ENCODE measurements around the gene CHST10. TPM values are rescaled to one million over a fixed set of nuclear protein-coding genes. Genes with fewer than 3 reads are reported as not detected.

Gene CHST10
- total and polyA plus RNA-seq, 8 donors, result 1.7 to 6.5 (median 3.8) TPM

DNA sequence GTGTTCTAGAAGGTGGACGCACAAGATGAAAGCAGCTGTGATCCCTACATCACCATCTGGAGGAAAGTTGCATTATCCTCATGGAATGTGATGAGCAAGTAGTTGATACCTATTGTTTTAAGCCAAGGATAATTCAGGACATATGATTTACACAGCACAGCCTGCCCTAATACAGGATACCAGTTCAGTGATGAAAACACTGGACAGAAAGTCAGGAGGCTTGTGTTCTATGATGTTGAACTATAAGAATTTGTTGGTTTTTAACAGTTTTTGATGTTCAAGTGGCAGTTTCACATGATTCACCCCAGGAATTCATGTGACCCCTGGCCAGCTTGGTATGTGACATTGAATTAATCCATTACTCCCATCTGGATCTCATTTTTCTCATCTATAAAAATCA, 6.2 kb upstream of the CHST10 start:
- DNase-seq (no peak), ATAC-seq (no peak), FAIRE-seq (no peak)
- 71 to 100% methylated on average over 1 of the region's 1 CpG for WGBS, 2 donors
- TF ChIP-seq, protein P1, sequence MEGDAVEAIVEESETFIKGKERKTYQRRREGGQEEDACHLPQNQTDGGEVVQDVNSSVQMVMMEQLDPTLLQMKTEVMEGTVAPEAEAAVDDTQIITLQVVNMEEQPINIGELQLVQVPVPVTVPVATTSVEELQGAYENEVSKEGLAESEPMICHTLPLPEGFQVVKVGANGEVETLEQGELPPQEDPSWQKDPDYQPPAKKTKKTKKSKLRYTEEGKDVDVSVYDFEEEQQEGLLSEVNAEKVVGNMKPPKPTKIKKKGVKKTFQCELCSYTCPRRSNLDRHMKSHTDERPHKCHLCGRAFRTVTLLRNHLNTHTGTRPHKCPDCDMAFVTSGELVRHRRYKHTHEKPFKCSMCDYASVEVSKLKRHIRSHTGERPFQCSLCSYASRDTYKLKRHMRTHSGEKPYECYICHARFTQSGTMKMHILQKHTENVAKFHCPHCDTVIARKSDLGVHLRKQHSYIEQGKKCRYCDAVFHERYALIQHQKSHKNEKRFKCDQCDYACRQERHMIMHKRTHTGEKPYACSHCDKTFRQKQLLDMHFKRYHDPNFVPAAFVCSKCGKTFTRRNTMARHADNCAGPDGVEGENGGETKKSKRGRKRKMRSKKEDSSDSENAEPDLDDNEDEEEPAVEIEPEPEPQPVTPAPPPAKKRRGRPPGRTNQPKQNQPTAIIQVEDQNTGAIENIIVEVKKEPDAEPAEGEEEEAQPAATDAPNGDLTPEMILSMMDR (IDR thresholded peaks at IDR 0.05), result no peak
- no peak overlapping the region for H3K27ac ChIP-seq
- no peaks in the 10 kb centered on the region for H3K36me3 ChIP-seq
- intact Hi-C loops (cut with DNase I), result no loop called here
- H3K4me1 ChIP-seq, result no peaks in the 10 kb centered on the region
- no peaks in the 10 kb centered on the region for H3K27me3 ChIP-seq
- no peak overlapping the region for H3K4me3 ChIP-seq
- no peaks in the 10 kb centered on the region for H3K9me3 ChIP-seq

DNA sequence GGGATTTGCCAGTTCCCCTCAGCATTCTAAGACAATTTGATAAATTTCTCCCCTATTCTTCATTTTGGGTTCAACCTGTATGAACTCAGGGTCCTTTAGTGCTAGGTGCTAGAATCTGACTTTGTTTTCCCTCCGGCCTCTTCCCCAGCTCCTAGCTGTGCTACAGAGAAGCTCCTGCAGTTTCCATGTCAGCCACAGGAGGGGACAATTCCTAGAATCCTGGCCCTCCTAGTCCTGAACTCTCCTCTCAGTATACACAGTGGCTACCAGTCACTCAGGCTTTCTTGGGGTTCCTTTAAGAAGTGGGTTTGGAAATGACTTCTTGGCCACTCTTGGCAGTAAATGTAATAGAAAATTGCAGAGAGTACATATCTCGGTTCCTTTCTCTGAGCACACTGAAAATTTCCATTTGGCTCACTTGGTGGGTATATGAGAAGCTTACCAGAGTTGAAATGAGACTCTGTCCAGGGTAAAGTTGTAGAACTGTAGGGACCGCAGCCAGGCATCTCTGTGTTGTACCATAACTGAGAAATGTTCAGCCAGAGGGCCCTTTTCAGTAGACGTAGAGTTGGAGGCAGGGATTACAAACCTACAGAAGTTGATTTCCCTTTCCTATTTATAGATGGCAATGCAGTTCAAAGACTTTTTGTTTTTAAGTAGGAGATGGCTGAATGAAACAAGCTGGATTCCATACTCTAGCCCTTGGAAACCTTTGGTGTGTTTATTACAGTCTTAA, 5.0 kb upstream of the CHST10 start:
- FAIRE-seq (no peak), DNase-seq (peak in 1 of 6 donors; percentile 31), ATAC-seq (peak; percentile 49 to 75 (median 72))
- Histone ChIP-seq H3K9me3 (no peaks in the 10 kb centered on the region), H3K27ac (no peak overlapping the region), H3K4me3 (no peak overlapping the region), H3K27me3 (no peaks in the 10 kb centered on the region), H3K4me1 (no peaks in the 10 kb centered on the region), H3K36me3 (no peaks in the 10 kb centered on the region)
- intact Hi-C loops (cut with DNase I), result no loop called here
- TF ChIP-seq, protein P1 (IDR thresholded peaks at IDR 0.05), result peak; percentile 14 to 40 (median 23)
- WGBS, 2 donors, result 83 to 87% methylated on average over 4 of the region's 4 CpGs

DNA sequence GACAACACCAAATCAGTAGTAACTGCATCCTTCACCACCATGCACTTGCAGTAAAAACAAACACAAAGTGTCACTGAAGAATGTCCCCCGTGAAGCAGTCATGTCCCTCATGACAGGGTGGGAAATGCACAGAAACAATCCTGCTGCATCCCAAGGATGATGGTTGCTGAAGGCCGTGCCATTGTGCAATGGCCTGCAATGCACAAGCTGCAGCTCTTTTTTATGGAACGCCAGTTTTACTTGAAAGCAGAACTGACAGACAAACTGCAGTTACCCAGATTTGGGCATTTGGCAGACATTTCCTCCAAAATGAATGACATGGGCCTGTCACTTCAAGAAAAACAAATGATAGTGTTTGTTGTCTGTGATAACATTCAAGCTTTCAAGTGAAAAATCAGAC, 2.4 kb upstream of the CHST10 start:
- no peak overlapping the region for H3K27ac ChIP-seq
- peaks cover 0 to 4% (median 4%) of the 10 kb centered on the region in 3 donors for H3K4me1 ChIP-seq
- no peaks in the 10 kb centered on the region for H3K36me3 ChIP-seq
- TF ChIP-seq, protein P1 (IDR thresholded peaks at IDR 0.05), result no peak
- intact Hi-C loops (cut with DNase I), result no loop called here
- DNase-seq, result no peak
- 66 to 69% methylated on average over 3 of the region's 3 CpGs for WGBS, 2 donors
- no peak for FAIRE-seq
- H3K9me3 ChIP-seq, result no peaks in the 10 kb centered on the region
- H3K27me3 ChIP-seq, result no peaks in the 10 kb centered on the region
- ATAC-seq, result no peak
- no peak overlapping the region for H3K4me3 ChIP-seq

DNA sequence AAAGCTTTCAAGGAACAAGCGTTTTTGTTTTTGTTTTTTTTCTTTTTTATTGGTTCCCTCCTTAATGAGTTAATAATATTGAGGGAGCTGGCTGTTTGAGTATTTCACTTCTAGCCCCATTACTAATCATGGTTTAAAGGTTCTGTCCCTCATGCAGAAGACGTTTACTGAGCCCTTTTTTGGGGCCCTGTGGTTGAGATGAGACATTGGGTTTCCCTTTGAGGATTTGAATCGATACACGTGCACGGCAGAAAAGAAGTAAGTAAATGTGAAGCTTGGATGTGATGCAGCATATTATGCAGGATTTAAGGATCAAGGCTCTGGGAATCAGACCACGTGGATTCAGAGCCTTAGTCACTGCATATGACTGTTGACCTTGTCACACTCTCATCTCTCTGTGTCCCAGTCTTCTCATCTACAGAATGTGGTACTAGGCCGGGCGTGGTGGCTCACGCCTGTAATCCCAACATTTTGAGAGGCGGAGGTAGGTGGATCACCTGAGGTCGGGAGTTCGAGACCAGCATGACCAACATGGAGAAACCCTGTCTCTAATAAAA, 1.0 kb upstream of the CHST10 start:
- ATAC-seq (no peak), FAIRE-seq (no peak), DNase-seq (no peak)
- H3K27me3 ChIP-seq, result no peaks in the 10 kb centered on the region
- H3K36me3 ChIP-seq, result no peaks in the 10 kb centered on the region
- intact Hi-C loops (cut with DNase I), result no loop called here
- no peaks in the 10 kb centered on the region for H3K9me3 ChIP-seq
- WGBS, 2 donors, result 88 to 90% methylated on average over 12 of the region's 12 CpGs
- TF ChIP-seq, protein P1 (IDR thresholded peaks at IDR 0.05), result no peak
- peaks cover 0 to 4% (median 4%) of the 10 kb centered on the region in 3 donors for H3K4me1 ChIP-seq
- no peak overlapping the region for H3K27ac ChIP-seq
- H3K4me3 ChIP-seq, result no peak overlapping the region

DNA sequence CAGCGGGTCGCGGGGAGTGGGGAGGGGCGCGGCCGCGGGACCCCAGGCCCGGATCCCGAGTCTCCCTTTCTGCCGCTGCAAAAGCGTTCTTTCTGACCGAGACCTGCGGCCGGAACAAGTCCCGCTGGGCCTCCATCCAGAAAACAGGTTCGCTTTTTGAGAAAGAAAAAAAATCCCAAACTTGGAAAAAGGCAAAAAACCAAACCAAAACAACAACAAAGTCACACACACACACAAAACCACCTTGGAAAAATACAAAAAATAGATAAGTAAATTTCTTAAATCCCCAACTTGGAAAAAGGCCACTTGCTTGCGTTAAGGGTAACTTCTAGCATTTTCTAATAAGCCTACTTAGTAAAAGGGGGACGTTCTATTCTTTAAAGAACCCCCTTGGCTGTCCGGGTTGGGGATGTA, 250 bp upstream of the CHST10 start:
- H3K27ac ChIP-seq, result peak overlapping the region in 2 of 4 donors; percentile 26 to 41
- H3K9me3 ChIP-seq, result no peaks in the 10 kb centered on the region
- ATAC-seq (no peak), DNase-seq (peak in 1 of 6 donors; percentile 27), FAIRE-seq (no peak)
- peaks cover 0 to 4% (median 4%) of the 10 kb centered on the region in 3 donors for H3K4me1 ChIP-seq
- intact Hi-C loops (cut with DNase I), result no loop called here
- no peaks in the 10 kb centered on the region for H3K36me3 ChIP-seq
- TF ChIP-seq, protein P1 (IDR thresholded peaks at IDR 0.05), result no peak
- no peaks in the 10 kb centered on the region for H3K27me3 ChIP-seq
- peak overlapping the region; percentile 60 to 93 (median 74) for H3K4me3 ChIP-seq
- 11% methylated on average over 19 of the region's 19 CpGs for WGBS, 2 donors

Data from pancreas (tissue), 10 donors.